VCaP (cell line): ENCODE data around the gene NUP188.

Experiments used
- H3K27ac ChIP-seq: fragments of 450-650 bp; 2 replicates; pipeline ENCODE4 v1.5.1; 2017
- CTCF ChIP-seq: fragments of 450-650 bp; conservative IDR thresholded peaks from 2 replicates; pipeline ENCODE4 v1.5.1; 2017; ENCODE audit warnings: mild to moderate bottlenecking, moderate library complexity

Gene NUP188

DNA sequence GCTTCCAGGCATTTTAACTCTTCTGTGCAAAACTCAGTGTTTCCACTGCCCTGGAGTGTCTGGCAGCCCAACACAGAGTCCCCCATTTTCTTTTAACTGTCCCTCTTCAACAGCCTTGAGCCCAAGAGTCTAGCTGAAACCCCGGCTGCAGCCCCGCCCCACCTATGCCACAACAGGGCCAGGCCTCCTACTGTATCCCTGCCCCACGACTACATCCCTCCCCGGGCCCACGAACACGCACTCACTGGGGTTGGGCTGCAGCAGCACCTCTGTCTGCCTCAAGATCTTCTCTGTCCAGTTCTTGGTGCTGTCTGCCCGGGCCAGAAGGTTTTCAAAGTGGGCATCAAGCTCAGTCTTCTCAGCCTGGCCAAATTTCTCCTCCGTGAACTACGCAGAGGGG, 74.5 kb downstream of the NUP188 start:
- TF ChIP-seq CTCF: no peak

DNA sequence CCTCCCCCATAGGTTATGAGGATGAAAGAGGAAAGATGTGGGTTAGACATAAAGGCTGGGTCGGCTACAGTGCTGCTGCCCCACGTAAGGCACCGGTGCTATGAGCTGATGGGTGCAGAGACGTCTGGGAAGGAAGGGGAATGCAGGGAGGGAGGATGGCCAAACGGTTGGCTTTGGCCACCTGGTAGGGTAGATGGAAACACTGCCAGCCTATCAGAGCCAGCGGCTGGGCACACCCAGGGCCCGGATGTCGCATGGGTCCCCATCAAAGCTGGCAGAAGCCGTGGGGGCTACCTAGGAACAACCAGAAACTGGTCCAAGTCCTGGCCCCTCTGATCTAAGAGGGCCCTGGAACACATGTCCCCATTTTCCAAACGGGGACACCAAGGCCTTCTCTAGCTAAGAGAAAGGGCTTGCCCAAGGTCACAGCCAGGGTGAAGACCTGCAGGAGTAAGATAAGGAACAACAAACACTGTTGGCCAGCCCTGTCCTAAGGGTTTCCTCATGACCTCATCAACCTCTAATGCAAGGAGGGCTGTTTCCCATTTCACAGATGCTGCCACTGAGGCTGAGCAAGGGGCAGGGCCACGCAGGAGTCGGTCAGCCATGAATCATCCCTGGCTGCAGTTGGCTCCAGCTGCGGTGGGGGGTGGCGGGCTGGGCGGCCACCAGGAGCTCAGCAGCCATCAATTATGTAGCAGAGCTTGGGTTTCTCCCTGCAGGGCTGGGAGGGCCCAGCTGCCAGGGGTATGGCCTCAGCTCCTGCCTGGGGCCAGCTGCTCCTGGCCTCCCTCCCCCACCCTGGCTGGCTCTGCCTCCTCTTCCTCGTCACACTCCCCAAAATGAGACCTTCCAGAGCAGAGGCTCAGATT, 75.8 kb downstream of the NUP188 start:
- peak overlapping the region; percentile 97; the same call in 1 of the 2 replicates for H3K27ac ChIP-seq
- no peak for TF ChIP-seq CTCF

More for the DNA sequence above, 74.5 kb downstream of the NUP188 start:
- peak overlapping the region; percentile 97; the same call in 1 of the 2 replicates for H3K27ac ChIP-seq

- peak overlapping the region; percentile 97; the same call in 1 of the 2 replicates for H3K27ac ChIP-seq
- no peak for TF ChIP-seq CTCF
Measured at GRCh38 chr9:129023908-129024233, 76.4 kb downstream of the NUP188 start.

DNA sequence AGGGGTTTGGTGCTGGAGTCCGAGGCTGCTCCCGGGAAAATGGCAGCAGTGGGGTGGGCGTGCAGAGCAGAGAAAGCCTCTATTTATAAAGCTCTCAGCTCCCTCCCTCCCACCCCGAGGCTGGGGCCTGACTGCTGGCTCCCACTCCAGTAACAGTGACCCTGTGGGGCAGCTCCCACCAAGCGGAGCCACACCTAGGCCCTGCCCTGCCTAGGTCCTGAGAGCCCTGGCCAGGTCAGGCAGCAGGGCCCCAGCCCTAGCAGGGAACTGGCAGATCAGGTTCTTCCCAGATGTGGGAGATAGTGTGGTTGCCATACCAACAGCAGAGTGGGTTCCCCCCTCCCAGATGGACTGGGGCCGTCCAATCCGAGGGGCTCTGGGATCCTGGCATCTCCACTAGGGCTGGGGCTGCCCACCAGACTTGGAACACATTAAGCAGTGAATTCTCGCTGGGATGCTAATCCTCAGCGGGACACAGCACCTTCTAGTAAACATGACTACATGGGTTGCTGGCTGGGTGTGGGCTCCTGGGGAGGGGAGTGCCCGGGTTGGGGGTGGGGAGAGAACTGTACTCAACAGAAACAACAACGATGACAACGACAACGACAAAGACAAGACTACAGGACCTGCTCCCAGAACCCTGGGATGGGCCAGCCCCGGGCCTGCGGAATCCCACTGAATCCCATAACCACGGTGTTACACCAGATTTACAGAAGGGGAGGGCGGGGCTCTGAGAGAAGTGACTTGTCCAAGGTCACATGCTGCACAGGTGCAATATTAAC, 79.1 kb downstream of the NUP188 start:
- no peak for TF ChIP-seq CTCF
- peak overlapping the region; percentile 97 for H3K27ac ChIP-seq

GRCh38 chr9:129027224-129027684, 79.8 kb downstream of the NUP188 start:
- peak overlapping the region; percentile 97 for H3K27ac ChIP-seq
- TF ChIP-seq CTCF: no peak

DNA sequence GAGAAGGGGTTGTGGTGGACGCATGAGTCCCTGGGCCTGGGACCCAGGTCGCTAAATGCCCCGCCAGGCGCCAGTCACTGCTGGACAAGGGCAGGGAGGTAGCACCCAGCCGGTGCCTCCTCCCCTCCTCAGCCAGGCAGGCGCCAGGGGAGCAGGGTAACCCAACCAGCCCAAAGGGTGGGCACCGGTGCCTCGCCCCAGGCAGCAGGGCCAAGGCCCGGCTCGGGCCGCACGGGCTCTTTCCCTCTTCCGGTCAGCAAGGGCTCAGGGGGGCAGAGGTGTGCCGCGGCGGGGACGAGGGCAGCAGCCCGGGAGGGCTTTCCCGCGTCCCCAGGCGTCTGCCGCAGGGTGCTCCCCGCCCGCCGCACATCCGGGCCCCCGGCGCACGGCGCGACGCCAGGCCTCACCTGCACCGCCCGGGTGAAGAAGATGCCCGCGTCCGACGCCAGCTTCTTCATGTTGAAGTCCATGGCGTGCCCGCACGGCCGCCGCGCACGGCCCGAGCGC, 80.2 kb downstream of the NUP188 start:
- peak overlapping the region; percentile 97 for H3K27ac ChIP-seq
- no peak for TF ChIP-seq CTCF
